HG02571 (cell line): ENCODE data around the gene ITLN1.

Experiments
- ATAC-seq: cut with Tn5 transposase; IDR thresholded peaks from one replicate; pipeline ENCODE4 v1.9.1; 2021; ENCODE audit warnings: mild to moderate bottlenecking, moderate library complexity; ENCODE audit not compliant: unreplicated experiment

ITLN1 gene

GRCh38 chr1:160858507-160858906, 26.5 kb downstream of the ITLN1 start:
- no peak for ATAC-seq

- ATAC-seq = no peak
These were observed 26.9 kb downstream of the ITLN1 start for GRCh38 chr1:160858097-160858496.

GRCh38 chr1:160855181-160855981, 29.6 kb downstream of the ITLN1 start:
- no peak for ATAC-seq

DNA sequence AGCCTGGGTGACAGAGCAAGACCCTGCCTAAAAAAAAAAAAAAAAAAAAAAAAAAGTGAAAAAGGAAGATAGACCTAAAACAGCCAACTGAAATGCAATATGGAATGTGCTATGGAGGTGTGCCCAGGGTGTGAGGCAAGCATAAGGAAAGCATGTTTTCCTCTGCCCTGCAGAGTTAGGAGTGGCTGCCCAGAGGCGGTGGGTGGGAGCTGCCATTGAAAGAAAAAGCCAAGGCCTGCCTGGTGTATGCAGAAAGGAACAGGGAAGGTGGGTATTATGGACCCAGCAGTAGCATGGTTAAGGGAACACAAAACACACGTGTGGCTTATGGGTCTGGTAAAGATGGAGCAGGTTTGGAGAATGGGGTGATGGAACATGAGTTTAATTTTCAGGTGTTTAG, 31.2 kb downstream of the ITLN1 start:
- no peak for ATAC-seq

GRCh38 chr1:160853014-160853413, 32.0 kb downstream of the ITLN1 start:
- ATAC-seq = no peak

GRCh38 chr1:160850993-160851392, 34.0 kb downstream of the ITLN1 start:
- no peak for ATAC-seq

GRCh38 chr1:160850541-160850940, 34.4 kb downstream of the ITLN1 start:
- no peak for ATAC-seq

DNA sequence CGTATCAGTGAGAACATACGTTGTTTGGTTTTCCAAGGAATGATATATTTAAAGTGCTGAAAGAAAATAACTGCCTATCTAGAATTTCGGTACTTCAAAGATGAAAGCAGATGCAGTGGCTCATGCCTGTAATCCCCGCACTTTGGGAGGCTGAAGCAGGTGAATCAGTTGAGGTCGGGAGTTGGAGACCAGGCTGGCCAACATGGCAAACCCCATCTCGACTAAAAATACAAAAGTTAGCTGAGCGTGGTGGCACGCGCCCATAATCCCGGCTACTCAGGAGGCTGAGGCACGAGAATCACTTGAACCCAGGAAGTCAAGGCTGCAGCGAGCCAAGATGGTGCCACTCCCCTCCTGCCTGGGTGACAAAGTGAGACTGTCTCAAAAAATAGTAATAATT, 38.7 kb downstream of the ITLN1 start:
- no peak for ATAC-seq

DNA sequence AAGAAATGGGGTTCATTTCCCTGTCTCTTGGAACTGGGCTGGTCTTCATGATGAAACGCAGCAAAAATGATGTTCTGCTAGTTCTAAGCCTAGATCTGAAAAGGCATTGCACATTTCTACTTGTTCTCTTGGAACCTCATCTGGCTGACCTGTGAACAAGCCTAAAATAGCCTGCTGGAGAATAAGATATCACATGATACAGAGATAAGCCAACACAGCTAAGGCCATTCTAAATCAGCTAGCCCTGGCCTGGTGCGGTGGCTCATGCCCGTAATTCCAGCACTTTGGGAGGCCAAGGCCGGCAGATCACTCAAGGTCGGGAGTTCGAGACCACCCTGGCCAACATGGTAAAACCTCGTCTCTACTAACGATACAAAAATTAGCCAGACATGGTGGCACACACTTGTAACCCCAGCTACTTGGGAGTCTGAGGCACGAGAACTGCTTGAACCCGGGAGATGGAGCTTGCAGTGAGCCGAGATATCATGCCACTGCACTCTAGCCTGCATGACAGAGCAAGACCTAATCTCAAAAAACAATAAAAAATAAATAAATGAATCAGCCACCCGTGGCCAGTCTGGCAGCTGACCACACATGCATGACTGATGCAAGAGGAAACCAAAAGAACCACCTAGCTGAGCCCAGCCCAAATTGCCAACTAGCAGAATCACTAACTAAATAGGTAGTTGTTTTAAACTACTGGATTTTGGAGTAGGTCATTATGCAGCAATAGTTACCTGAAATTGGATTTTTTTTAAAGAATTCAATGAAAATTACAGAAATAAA, 40.3 kb downstream of the ITLN1 start:
- no peak for ATAC-seq

DNA sequence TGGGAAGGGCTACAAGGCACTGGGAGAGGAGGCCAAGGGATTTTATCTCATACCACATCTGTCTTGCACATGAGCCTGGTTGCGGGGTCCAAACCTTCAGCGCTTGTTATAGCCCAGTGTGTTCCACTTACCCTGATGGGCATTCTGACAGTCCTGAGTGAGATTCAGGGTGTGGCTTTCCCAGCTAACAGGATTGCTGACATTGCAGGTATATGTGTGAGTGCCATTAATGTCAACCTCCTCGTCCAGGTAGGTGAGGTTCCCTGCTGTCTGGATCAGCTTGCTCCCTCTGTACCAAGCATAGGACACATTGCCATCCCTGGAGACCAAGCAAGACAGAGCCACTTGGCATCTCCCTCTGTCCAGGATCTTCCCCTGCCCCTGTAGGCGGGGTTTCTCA, 43.9 kb downstream of the ITLN1 start:
- no peak for ATAC-seq

GRCh38 chr1:160839746-160840145, 45.2 kb downstream of the ITLN1 start:
- ATAC-seq = no peak

GRCh38 chr1:160838888-160839287, 46.1 kb downstream of the ITLN1 start:
- no peak for ATAC-seq

DNA sequence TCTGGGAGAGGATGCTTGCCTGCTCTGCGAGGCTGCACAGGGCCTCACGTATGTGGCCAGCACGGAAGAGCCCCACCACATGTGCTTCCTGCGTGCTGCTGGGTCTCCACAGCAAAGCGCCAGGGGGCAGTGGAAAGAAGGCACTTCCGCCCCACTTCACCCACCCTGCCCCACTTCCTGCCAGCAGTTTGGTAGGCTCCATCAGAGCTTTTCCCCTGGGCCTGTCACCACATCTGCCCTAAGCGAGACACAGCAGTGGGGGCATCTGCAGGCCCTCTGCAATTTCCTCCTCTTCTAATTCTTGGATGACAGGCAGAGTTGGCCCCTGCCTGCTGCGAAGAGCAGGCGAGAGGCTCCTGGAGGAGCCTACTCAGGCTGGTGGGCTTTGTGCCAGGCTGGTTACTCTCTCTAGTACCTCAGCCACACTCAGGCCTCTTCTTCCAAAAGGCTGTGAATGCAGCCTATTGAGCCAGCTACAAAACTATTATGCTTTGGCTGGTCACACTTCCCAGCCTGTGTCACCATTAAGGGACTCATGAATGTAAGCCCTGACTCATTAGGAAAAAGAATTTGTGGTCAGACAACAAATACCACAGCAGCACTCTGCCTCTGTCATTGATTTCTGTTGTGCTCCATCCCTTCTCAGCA, 47.3 kb downstream of the ITLN1 start:
- peak; percentile 68 for ATAC-seq

GRCh38 chr1:160836981-160837557, 47.9 kb downstream of the ITLN1 start:
- no peak for ATAC-seq

GRCh38 chr1:160836561-160836960, 48.4 kb downstream of the ITLN1 start:
- no peak for ATAC-seq

- no peak for ATAC-seq
These were observed 49.2 kb downstream of the ITLN1 start for GRCh38 chr1:160835751-160836150.

GRCh38 chr1:160834945-160835565, 49.9 kb downstream of the ITLN1 start:
- ATAC-seq = no peak

- ATAC-seq = no peak
These were observed 54.4 kb downstream of the ITLN1 start for GRCh38 chr1:160830321-160831153.

DNA sequence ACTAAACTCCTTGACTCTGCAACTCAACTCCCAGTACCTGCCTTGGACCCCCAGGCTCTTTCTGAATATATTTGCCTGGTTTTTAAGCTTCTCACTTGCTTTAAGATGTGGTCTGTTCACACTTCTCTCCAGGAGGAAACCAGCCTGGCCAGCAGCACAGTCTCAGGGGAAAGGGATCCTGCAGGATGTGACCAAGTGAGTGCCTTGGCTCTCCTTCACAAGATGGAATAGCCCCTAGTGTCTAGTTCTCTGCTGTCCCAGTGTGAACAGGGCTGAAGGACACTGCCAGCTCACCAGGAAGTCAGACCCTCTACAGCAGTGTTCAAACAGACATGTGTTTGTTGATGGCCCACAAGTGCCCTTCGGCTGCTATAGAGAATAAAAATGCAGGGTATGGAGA, 55.2 kb downstream of the ITLN1 start:
- ATAC-seq = no peak

- ATAC-seq = no peak
These were observed 57.6 kb downstream of the ITLN1 start for GRCh38 chr1:160827418-160827817.
